BJ (cell line): ENCODE measurements around the gene DRGX. TPM values are rescaled to one million over a fixed set of nuclear protein-coding genes. Genes with fewer than 3 reads are reported as not detected.

ENCODE experiments used
- CTCF ChIA-PET: fragments of 350-600 bp; formaldehyde crosslinking; extraction: SDS; loops from one replicate; lab custom pipeline; 2021; ENCODE audit warnings: antibody characterized with exemption, inconsistent platforms; lab: Yijun Ruan, JAX
- POLR2A ChIA-PET: fragments of 300-600 bp; sonication (Branson Sonifier 250); formaldehyde crosslinking; extraction: SDS; loops from one replicate; lab custom pipeline; 2021; ENCODE audit warnings: antibody characterized with exemption; lab: Charles Lee
- DNase-seq: peaks from one replicate; pipeline ENCODE4 v3.0.0-alpha.2; 2011; ENCODE audit warnings: low read depth
- H3K27me3 ChIP-seq: 2 replicates; pipeline ENCODE4 v1.6.0; 2011; ENCODE audit warnings: low read length; ENCODE audit not compliant: control insufficient read depth, insufficient read depth
- H3K36me3 ChIP-seq: 2 replicates; pipeline ENCODE4 v1.5.1; 2011; ENCODE audit warnings: low read length; ENCODE audit not compliant: control insufficient read depth, insufficient read depth
- H3K4me3 ChIP-seq: 2 replicates; pipeline ENCODE4 v1.5.1; 2011; ENCODE audit warnings: low read depth, mild to moderate bottlenecking, control low read depth, low read length
- CTCF ChIP-seq: IDR thresholded peaks from 2 replicates; pipeline ENCODE4 v1.5.1; 2011; ENCODE audit warnings: low read depth, mild to moderate bottlenecking, control low read depth, inconsistent platforms, low read length, moderate library complexity; ENCODE audit not compliant: insufficient read depth
- polyA plus RNA-seq: library from polyadenylated mRNA; depleted of rRNA; stranded (reverse); fragments of >200 nt; gene quantifications from 2 replicates; pipeline ENCODE4 v1.2.3, GENCODE V29; 2011

DRGX gene
- polyA plus RNA-seq, 1 experiment: 0.06 TPM

GRCh38 chr10:49351669-49352068 is 44.2 kb downstream of the DRGX start:
- ChIA-PET POLR2A (no interaction called here), CTCF (interaction anchor here (0.9 kb wide), 1 partner anchor 695 kb away, joined by 3 read pairs; no protein-coding TSS in a partner anchor)
- no peak for DNase-seq
- Histone ChIP-seq H3K4me3 (no peak overlapping the region), H3K36me3 (no peaks in the 10 kb centered on the region), H3K27me3 (no peaks in the 10 kb centered on the region)
- no peak for TF ChIP-seq CTCF

DNA sequence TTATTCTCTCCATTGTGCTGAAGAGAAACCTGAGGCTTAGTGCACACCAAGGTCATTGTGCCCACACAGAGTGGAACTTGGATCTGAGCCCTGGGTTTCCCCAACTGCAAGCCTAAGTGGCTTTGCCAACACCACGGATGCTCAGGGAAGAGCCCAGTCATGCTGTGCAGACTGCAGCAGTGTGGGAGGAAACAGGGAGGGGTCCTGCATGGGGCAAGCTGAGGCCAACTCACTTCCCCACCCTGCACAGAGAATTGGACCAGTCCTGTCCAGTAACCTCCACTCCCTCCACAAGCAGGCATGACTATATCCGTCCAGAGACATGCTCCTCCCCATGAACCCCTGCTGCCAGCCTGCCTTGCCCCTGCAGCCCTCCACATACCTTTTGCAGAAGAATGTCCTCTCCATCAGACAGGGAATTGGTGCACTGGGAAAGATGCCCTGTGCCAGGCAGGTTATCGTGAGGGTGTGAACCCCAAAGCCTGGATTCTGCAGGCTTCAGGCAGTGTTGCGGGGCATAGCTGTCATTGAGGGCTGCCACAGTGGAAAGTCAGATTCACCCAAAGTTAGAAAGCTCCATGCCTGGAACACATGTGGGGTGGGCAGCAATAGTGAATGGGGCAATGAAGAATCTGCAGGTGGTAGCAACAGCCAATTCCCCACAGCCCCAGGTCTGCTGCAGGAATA is 44.9 kb downstream of the DRGX start:
- no peak for TF ChIP-seq CTCF
- no peak for DNase-seq
- POLR2A ChIA-PET: no interaction called here

GRCh38 chr10:49350138-49350537 is 45.8 kb downstream of the DRGX start:
- TF ChIP-seq CTCF: no peak
- Histone ChIP-seq H3K36me3 (no peaks in the 10 kb centered on the region), H3K4me3 (no peak overlapping the region), H3K27me3 (no peaks in the 10 kb centered on the region)
- ChIA-PET CTCF (interaction anchor here (0.6 kb wide), 1 partner anchor 28 kb away, joined by 4 read pairs; no protein-coding TSS in a partner anchor), POLR2A (no interaction called here)
- no peak for DNase-seq

More for the DNA sequence above, 44.9 kb downstream of the DRGX start:
- no peaks in the 10 kb centered on the region for H3K36me3 ChIP-seq
- H3K4me3 ChIP-seq: no peak overlapping the region
- CTCF ChIA-PET: no interaction called here
- no peaks in the 10 kb centered on the region for H3K27me3 ChIP-seq

- POLR2A ChIA-PET: no interaction called here
- H3K36me3 ChIP-seq: no peaks in the 10 kb centered on the region
- no peak for TF ChIP-seq CTCF
- no peaks in the 10 kb centered on the region for H3K27me3 ChIP-seq
- CTCF ChIA-PET: no interaction called here
- no peak for DNase-seq
- H3K4me3 ChIP-seq: no peak overlapping the region
Measured at GRCh38 chr10:49349390-49349789, 46.5 kb downstream of the DRGX start.

- CTCF ChIA-PET: no interaction called here
- POLR2A ChIA-PET: no interaction called here
- no peak for TF ChIP-seq CTCF
- Histone ChIP-seq H3K27me3 (no peaks in the 10 kb centered on the region), H3K4me3 (no peak overlapping the region), H3K36me3 (no peaks in the 10 kb centered on the region)
- no peak for DNase-seq
Measured at GRCh38 chr10:49348593-49348992, 47.3 kb downstream of the DRGX start.
